Transverse colon (tissue), 4 donors: ENCODE data around the gene KCNK13. TPM values are rescaled to one million over a fixed set of nuclear protein-coding genes. Genes with fewer than 3 reads are reported as not detected.

Experiments
- DNase-seq: peaks from one replicate; pipeline ENCODE4 v3.0.0-alpha.2; 2019
- H3K27ac ChIP-seq, 4 donors: fragments of 200-600 bp; sonication (generic); 2 replicates each; pipeline ENCODE4 v1.5.1; 2016 to 2018; ENCODE audit warnings: inconsistent platforms in 4 of 4
- H3K27me3 ChIP-seq: fragments of 200-600 bp; sonication (generic); 2 replicates; pipeline ENCODE4 v1.5.1; 2017; ENCODE audit warnings: inconsistent platforms
- H3K36me3 ChIP-seq, 4 donors: fragments of 200-600 bp; sonication (generic); 2 replicates each; pipeline ENCODE4 v1.5.1; 2017 to 2019; ENCODE audit warnings: inconsistent platforms in 4 of 4
- H3K4me1 ChIP-seq, 4 donors: fragments of 200-600 bp; sonication (generic); 2 replicates each; pipeline ENCODE4 v1.5.1; 2017 to 2020; ENCODE audit warnings: inconsistent platforms in 4 of 4
- H3K4me3 ChIP-seq, 4 donors: fragments of 200-600 bp; sonication (generic); 1 replicate in 1 of 4; 2 replicates in 3 of 4; pipeline versions ENCODE4 v1.5.1 to v1.6.1; 2017 to 2019; ENCODE audit warnings: inconsistent platforms in 4 of 4
- H3K9me3 ChIP-seq, 2 donors: fragments of 200-600 bp; sonication (generic); 2 replicates each; pipeline ENCODE4 v1.5.1; 2017 to 2019; ENCODE audit warnings: inconsistent platforms in 2 of 2
- EP300 ChIP-seq: sonication (generic); formaldehyde crosslinking; IDR thresholded peaks from one replicate; pipeline ENCODE4 v1.6.1; 2017; ENCODE audit warnings: antibody characterized with exemption, low read depth
- POLR2A ChIP-seq: fragments of 450-650 bp; IDR thresholded peaks from one replicate; pipeline ENCODE4 v1.6.1; 2016; ENCODE audit warnings: antibody characterized with exemption, mild to moderate bottlenecking, moderate library complexity
- POLR2AphosphoS5 ChIP-seq, 3 donors: sonication (generic); formaldehyde crosslinking; IDR thresholded peaks; one replicate each; pipeline ENCODE4 v1.6.1; 2016; ENCODE audit warnings: antibody characterized with exemption in 3 of 3
- WGBS, 2 donors: methylation state at CpG; one replicate each; pipeline ENCODE4 v1.1.5; 2018; ENCODE audit warnings: low coverage in 1 of 2; 5-methylcytosine and 5-hydroxymethylcytosine counted together
- in situ Hi-C, 4 donors: fragments of 200-750 bp; cut with MboI; loops; one replicate each; pipeline versions ENCODE4 v1.15.0 to v1.15.1; 2017; ENCODE audit warnings: low sequenced_read_pairs in 3 of 4, low pct_ligation_motif_present in 1 of 4, low pct_unique_long_range_greater_than_20kb in 1 of 4
- intact Hi-C: fragments of 100-400 bp; cut with DNase I; formaldehyde crosslinking; loops from one replicate; pipeline ENCODE4 v1.15.1; 2023; ENCODE audit warnings: low total_unique reads
- total RNA-seq, 4 donors: library from RNA; depleted of rRNA; stranded (reverse); fragments of >200 nt; gene quantifications; one replicate each; pipeline ENCODE4 v1.1.0, GENCODE V29; 2016
- TF ChIP-seq, protein P1 (sequence below), 5 experiments: fragments of 200-600 bp in 3 of 5; fragments of 450-650 bp in 2 of 5; sonication (generic) in 3 of 5; IDR thresholded peaks; 1 replicate in 2 of 5; 2 replicates in 3 of 5; pipeline ENCODE4 v1.5.1; 2016 to 2017; ENCODE audit warnings: antibody characterized with exemption in 5 of 5, inconsistent platforms in 3 of 5, mild to moderate bottlenecking in 2 of 5, moderate library complexity in 1 of 5

KCNK13 gene
- total RNA-seq, 4 donors from 2014 or later = 0.14 to 0.64 TPM; not detected in 2

DNA sequence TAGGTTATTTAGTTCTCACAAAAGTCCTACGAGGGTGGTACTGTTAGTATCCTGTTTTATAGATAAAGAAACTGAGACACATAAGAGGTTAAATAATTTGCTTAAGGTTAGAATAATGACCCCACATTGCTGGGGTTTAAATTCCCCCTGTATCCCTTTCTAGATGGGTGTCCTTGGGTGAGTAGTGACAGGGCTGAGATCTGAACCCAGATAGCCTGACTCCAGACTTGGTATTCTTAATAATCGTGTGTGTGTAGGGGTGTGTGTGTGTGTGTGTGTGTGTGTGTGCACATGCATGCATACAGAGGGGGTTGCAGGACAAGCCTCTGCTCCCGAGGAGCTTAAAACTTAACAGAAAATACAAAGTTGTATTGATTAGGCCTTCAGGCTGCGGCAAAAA is 97.9 kb downstream of the KCNK13 start:
- H3K36me3 ChIP-seq = no peaks in the 10 kb centered on the region
- no peaks in the 10 kb centered on the region for H3K27me3 ChIP-seq
- intact Hi-C loops (no loop called here), in situ Hi-C loops (no loop called here)
- DNase-seq = no peak
- no peaks in the 10 kb centered on the region for H3K9me3 ChIP-seq
- TF ChIP-seq POLR2AphosphoS5 (IDR thresholded peaks at IDR 0.05) (no peak), EP300 (no peak), POLR2A (no peak)
- TF ChIP-seq, protein P1, sequence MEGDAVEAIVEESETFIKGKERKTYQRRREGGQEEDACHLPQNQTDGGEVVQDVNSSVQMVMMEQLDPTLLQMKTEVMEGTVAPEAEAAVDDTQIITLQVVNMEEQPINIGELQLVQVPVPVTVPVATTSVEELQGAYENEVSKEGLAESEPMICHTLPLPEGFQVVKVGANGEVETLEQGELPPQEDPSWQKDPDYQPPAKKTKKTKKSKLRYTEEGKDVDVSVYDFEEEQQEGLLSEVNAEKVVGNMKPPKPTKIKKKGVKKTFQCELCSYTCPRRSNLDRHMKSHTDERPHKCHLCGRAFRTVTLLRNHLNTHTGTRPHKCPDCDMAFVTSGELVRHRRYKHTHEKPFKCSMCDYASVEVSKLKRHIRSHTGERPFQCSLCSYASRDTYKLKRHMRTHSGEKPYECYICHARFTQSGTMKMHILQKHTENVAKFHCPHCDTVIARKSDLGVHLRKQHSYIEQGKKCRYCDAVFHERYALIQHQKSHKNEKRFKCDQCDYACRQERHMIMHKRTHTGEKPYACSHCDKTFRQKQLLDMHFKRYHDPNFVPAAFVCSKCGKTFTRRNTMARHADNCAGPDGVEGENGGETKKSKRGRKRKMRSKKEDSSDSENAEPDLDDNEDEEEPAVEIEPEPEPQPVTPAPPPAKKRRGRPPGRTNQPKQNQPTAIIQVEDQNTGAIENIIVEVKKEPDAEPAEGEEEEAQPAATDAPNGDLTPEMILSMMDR (IDR thresholded peaks at IDR 0.05) = no peak
- WGBS, 2 donors = 55 to 62% methylated on average over 3 to 4 of the region's 4 CpGs
- H3K27ac ChIP-seq = no peak overlapping the region
- H3K4me1 ChIP-seq = no peaks in the 10 kb centered on the region
- no peak overlapping the region for H3K4me3 ChIP-seq

GRCh38 chr14:90161129-90161528 is 99.3 kb downstream of the KCNK13 start:
- H3K27ac ChIP-seq = no peak overlapping the region
- WGBS, 2 donors = 77 to 79% methylated on average over 2 to 3 of the region's 3 CpGs
- in situ Hi-C loops = no loop called here

GRCh38 chr14:90168425-90169105 is 106.8 kb downstream of the KCNK13 start:
- in situ Hi-C loops = no loop called here
- no peaks in the 10 kb centered on the region for H3K36me3 ChIP-seq
- no peak for DNase-seq
- WGBS, 2 donors = 50 to 51% methylated on average over 4 of the region's 4 CpGs
- intact Hi-C loops = no loop called here
- no peaks in the 10 kb centered on the region for H3K9me3 ChIP-seq
- no peak overlapping the region for H3K27ac ChIP-seq
- no peaks in the 10 kb centered on the region for H3K4me1 ChIP-seq
- no peaks in the 10 kb centered on the region for H3K27me3 ChIP-seq
- TF ChIP-seq EP300 = no peak
- TF ChIP-seq, protein P1 (IDR thresholded peaks at IDR 0.05) = no peak
- TF ChIP-seq POLR2AphosphoS5 (IDR thresholded peaks at IDR 0.05) = no peak
- no peak for TF ChIP-seq POLR2A
- H3K4me3 ChIP-seq = no peak overlapping the region

More at GRCh38 chr14:90161129-90161528, 99.3 kb downstream of the KCNK13 start:
- intact Hi-C loops = no loop called here
- TF ChIP-seq EP300 (no peak), POLR2A (no peak)
- Histone ChIP-seq H3K9me3 (no peaks in the 10 kb centered on the region), H3K4me1 (no peaks in the 10 kb centered on the region), H3K36me3 (no peaks in the 10 kb centered on the region), H3K27me3 (no peaks in the 10 kb centered on the region), H3K4me3 (no peak overlapping the region)
- DNase-seq = no peak

GRCh38 chr14:90175631-90176030 is 113.8 kb downstream of the KCNK13 start:
- Histone ChIP-seq H3K27me3 (no peaks in the 10 kb centered on the region), H3K4me1 (no peaks in the 10 kb centered on the region), H3K9me3 (no peaks in the 10 kb centered on the region), H3K4me3 (no peak overlapping the region), H3K36me3 (no peaks in the 10 kb centered on the region), H3K27ac (no peak overlapping the region)
- intact Hi-C loops = no loop called here
- no peak for DNase-seq
- TF ChIP-seq, protein P1 (IDR thresholded peaks at IDR 0.05) = no peak
- TF ChIP-seq EP300 (no peak), POLR2A (no peak), POLR2AphosphoS5 (IDR thresholded peaks at IDR 0.05) (no peak)
- in situ Hi-C loops = no loop called here
- 89 to 100% methylated on average over 1 to 3 of the region's 3 CpGs for WGBS, 2 donors
